ENCODE results near the gene LCNL1. TPM values are rescaled to one million over a fixed set of nuclear protein-coding genes. Genes with fewer than 3 reads are reported as not detected.

The LCNL1 gene
- total and polyA plus RNA-seq, 10 of the 15 experiments (the other 5 are each of a cell fraction or from before 2014, with no cell fraction given) = not detected

DNA sequence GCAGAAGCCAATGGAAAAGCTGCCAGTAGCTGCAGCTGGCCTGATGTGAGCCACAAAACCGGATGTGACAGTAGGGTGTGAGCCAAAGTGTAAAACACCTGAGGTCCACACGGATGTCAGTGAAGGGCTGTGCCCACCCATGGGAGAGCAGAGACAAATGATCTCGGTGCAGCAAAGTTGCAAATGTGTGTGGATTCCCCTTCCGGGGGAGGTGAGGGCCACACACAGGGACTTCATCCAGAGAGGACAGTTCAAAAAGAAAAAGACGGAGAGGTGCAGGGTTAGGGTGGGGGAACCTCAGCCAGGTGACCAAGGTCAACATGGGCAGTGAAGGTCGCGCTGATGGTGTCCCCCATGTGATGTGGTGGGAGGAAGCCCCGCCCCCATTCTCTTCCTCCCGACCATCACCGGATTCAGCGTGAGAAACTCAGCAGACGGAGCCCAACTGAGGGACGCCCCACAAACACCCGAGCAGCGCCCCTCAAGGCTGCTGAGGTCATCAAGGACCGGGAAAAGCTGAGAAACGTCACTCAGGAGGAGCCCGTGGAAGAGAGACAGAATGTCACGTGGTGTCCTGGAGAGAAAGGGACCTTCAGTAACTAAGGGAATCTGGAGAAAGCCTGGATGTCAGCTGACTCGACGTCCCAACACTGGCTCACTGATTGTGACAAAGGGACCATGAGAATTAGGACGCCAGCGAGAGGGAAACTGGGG, 16.9 kb upstream of the LCNL1 start (continued):
- no peak for TF ChIP-seq NFYB (IDR thresholded peaks at IDR 0.05; ENCODE audit: insufficient read depth, low read depth, low read length)
- no peak for TF ChIP-seq CREM (IDR thresholded peaks at IDR 0.05; ENCODE audit: low read depth)
- TF ChIP-seq, protein P1, sequence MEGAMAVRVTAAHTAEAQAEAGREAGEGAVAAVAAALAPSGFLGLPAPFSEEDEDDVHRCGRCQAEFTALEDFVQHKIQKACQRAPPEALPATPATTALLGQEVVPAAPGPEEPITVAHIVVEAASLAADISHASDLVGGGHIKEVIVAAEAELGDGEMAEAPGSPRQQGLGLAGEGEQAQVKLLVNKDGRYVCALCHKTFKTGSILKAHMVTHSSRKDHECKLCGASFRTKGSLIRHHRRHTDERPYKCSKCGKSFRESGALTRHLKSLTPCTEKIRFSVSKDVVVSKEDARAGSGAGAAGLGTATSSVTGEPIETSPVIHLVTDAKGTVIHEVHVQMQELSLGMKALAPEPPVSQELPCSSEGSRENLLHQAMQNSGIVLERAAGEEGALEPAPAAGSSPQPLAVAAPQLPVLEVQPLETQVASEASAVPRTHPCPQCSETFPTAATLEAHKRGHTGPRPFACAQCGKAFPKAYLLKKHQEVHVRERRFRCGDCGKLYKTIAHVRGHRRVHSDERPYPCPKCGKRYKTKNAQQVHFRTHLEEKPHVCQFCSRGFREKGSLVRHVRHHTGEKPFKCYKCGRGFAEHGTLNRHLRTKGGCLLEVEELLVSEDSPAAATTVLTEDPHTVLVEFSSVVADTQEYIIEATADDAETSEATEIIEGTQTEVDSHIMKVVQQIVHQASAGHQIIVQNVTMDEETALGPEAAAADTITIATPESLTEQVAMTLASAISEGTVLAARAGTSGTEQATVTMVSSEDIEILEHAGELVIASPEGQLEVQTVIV (IDR thresholded peaks at IDR 0.05; ENCODE audit: borderline replicate concordance, partially characterized antibody) = no peak
- no peak for TF ChIP-seq ZSCAN29 (IDR thresholded peaks at IDR 0.05)
- TF ChIP-seq, protein P2, sequence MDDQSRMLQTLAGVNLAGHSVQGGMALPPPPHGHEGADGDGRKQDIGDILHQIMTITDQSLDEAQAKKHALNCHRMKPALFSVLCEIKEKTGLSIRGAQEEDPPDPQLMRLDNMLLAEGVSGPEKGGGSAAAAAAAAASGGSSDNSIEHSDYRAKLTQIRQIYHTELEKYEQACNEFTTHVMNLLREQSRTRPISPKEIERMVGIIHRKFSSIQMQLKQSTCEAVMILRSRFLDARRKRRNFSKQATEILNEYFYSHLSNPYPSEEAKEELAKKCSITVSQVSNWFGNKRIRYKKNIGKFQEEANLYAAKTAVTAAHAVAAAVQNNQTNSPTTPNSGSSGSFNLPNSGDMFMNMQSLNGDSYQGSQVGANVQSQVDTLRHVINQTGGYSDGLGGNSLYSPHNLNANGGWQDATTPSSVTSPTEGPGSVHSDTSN (IDR thresholded peaks at IDR 0.05; ENCODE audit: insufficient replicate concordance, low read depth, low read length) = no peak
- TF ChIP-seq, protein P3, sequence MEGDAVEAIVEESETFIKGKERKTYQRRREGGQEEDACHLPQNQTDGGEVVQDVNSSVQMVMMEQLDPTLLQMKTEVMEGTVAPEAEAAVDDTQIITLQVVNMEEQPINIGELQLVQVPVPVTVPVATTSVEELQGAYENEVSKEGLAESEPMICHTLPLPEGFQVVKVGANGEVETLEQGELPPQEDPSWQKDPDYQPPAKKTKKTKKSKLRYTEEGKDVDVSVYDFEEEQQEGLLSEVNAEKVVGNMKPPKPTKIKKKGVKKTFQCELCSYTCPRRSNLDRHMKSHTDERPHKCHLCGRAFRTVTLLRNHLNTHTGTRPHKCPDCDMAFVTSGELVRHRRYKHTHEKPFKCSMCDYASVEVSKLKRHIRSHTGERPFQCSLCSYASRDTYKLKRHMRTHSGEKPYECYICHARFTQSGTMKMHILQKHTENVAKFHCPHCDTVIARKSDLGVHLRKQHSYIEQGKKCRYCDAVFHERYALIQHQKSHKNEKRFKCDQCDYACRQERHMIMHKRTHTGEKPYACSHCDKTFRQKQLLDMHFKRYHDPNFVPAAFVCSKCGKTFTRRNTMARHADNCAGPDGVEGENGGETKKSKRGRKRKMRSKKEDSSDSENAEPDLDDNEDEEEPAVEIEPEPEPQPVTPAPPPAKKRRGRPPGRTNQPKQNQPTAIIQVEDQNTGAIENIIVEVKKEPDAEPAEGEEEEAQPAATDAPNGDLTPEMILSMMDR (IDR thresholded peaks at IDR 0.05 in 2 of 3, conservative IDR thresholded peaks at IDR 0.05 in 1 of 3; ENCODE audit: control insufficient read depth in 2 of 3, extremely low read depth in 1 of 3, insufficient read depth in 1 of 3, low read depth in 3 of 3, low read length in 3 of 3) = no peak
- TF ChIP-seq MXI1 (IDR thresholded peaks at IDR 0.05; ENCODE audit: low read depth, low read length) = no peak
- TF ChIP-seq HDAC2 (IDR thresholded peaks at IDR 0.05) = no peak
- TF ChIP-seq, protein P4, sequence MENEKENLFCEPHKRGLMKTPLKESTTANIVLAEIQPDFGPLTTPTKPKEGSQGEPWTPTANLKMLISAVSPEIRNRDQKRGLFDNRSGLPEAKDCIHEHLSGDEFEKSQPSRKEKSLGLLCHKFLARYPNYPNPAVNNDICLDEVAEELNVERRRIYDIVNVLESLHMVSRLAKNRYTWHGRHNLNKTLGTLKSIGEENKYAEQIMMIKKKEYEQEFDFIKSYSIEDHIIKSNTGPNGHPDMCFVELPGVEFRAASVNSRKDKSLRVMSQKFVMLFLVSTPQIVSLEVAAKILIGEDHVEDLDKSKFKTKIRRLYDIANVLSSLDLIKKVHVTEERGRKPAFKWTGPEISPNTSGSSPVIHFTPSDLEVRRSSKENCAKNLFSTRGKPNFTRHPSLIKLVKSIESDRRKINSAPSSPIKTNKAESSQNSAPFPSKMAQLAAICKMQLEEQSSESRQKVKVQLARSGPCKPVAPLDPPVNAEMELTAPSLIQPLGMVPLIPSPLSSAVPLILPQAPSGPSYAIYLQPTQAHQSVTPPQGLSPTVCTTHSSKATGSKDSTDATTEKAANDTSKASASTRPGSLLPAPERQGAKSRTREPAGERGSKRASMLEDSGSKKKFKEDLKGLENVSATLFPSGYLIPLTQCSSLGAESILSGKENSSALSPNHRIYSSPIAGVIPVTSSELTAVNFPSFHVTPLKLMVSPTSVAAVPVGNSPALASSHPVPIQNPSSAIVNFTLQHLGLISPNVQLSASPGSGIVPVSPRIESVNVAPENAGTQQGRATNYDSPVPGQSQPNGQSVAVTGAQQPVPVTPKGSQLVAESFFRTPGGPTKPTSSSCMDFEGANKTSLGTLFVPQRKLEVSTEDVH (IDR thresholded peaks at IDR 0.05; ENCODE audit: low read depth, partially characterized antibody) = no peak
